ENCODE data around the gene KIF26A.

DNA sequence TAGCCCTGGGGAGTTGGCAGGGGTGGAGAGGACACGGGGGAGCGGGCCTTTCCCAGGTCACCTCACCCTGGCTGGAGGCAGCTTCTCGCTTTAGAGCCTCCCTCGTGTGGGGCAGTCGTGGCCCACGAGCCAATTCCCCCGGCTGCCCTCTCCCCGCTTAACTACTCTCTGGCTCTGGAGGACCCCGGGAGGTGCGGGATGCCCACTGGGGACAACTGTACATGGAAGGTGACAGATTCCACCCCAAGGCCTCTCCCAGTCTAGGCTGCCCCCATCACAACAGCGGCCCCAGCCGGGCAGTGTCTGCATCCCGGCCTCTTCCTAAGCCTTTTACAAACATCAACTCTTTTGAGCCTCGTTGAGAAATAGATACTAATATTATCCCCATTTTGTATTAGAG, 78.1 kb downstream of the KIF26A start:
- no peak for TF ChIP-seq POLR2A (IDR thresholded peaks at IDR 0.05)
- no peak for TF ChIP-seq CTCF (IDR thresholded peaks at IDR 0.05 in 4 of 5, conservative IDR thresholded peaks at IDR 0.05 in 1 of 5)
